ENCODE measurements around the gene GPR146.

Gene GPR146

DNA sequence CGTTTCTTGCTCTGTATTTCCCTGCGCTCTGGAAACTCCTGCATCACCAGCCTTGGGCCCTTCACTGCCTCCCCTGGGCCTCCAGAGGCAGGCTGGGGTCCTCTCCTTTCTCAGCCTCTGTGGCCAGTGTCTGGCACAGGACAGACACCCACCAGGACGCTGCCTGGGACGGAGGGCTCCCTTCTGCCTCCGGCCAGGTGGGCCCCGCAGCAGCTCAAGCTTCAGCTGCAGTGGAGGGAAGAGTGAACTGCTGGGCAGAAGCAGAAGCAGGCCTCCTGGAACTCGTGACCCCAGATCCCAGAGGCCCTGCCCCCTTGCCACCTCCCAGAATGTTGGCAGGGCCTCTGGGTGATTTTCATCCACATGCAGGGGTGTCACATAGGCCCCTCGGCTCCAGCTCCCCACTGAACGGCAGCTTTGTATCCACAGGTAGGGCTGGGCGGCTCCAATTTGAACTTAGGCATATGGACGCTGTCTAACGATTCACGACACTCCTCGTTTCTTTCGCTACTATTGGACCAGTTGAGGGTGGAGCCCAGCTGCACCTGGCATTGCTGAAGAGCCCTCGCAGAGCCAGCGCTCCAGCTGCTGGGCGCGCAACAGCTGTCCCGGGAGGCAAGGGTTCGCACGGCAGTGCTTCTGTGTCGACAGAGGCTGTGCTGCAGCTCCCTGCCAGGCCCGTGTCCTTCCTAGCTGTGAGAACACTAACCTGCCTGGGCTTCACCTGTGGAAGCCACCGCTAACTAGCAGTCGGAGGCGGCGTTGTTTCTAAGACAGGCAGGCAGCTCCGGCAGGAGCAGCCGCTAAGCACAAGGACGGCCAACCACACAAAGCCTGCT lies 18.4 kb upstream of the GPR146 start:
- Histone ChIP-seq H3K14ac (ENCODE audit: low read length in 2 of 2) (no peak overlapping the region), H3K79me1 (replicated peaks; ENCODE audit: low read length, poor library complexity, severe bottlenecking) (peaks cover 60% of the 10 kb centered on the region), H3K4ac (ENCODE audit: low read depth in 1 of 2, low read length in 2 of 2) (no peak overlapping the region), H2BK15ac (ENCODE audit: low read depth, poor library complexity, severe bottlenecking) (no peak overlapping the region), H3K18ac (ENCODE audit: low read depth in 1 of 2, low read length in 2 of 2) (no peak overlapping the region), H2AK5ac (ENCODE audit: low read length, severe bottlenecking) (no peak overlapping the region), H2BK120ac (ENCODE audit: low read depth, low read length) (no peak overlapping the region), H3K27me3 (ENCODE audit: control insufficient read depth in 1 of 2, insufficient read depth in 1 of 2, low read length in 2 of 2) (no peaks in the 10 kb centered on the region), H3K9me3 (ENCODE audit: control insufficient read depth, low read length) (no peaks in the 10 kb centered on the region), H2BK5ac (ENCODE audit: low read depth, low read length, poor library complexity, severe bottlenecking) (no peak overlapping the region), H4K8ac (ENCODE audit: low read length) (no peak overlapping the region), H3K4me1 (ENCODE audit: control insufficient read depth, insufficient read depth, low read depth, low read length) (peaks cover 27% of the 10 kb centered on the region), H2BK12ac (ENCODE audit: low read length in 2 of 2) (no peak overlapping the region), H3K27ac (ENCODE audit: low read length, poor library complexity, severe bottlenecking) (no peak overlapping the region), H3K36me3 (ENCODE audit: control insufficient read depth in 1 of 2, insufficient read depth in 2 of 2, low read depth in 1 of 2, low read length in 2 of 2) (peaks cover 17 to 54% of the 10 kb centered on the region in 2 experiments), H3K9ac (ENCODE audit: low read length) (no peak overlapping the region), H3K4me2 (ENCODE audit: low read length, poor library complexity, severe bottlenecking) (no peak overlapping the region), H2AFZ (ENCODE audit: low read depth, low read length) (no peak overlapping the region), H4K91ac (ENCODE audit: low read length) (no peak overlapping the region), H3K23ac (ENCODE audit: low read length in 2 of 2) (no peak overlapping the region), H3K4me3 (ENCODE audit: insufficient read depth in 1 of 2, low read depth in 1 of 2, low read length in 2 of 2) (no peak overlapping the region)
- DNase-seq: no peak
- 94% methylated on average over 31 of the region's 31 CpGs for WGBS

DNA sequence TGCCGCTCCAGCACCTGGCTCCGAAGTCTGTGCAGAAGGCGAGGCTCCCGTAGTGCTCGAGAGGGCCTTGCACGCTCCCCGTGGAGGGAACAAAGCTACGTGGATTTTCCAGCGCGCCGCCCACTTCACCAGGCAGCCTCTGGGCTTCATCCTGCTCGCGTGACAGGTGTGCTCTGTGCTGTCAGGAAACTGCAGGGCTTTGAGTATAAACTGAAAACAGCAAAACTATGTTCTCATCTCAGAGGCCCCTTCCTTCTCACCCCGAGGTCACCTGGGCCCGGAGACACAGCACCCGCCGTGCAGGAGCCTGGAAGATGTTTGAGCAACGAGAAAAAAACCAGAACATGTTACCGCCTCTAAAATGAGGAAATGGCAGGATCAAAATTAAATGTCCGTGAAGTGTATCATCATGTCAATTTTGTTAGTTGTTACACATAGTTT lies 17.6 kb upstream of the GPR146 start:
- H3K4me2 ChIP-seq (ENCODE audit: low read length, poor library complexity, severe bottlenecking): no peak overlapping the region

DNA sequence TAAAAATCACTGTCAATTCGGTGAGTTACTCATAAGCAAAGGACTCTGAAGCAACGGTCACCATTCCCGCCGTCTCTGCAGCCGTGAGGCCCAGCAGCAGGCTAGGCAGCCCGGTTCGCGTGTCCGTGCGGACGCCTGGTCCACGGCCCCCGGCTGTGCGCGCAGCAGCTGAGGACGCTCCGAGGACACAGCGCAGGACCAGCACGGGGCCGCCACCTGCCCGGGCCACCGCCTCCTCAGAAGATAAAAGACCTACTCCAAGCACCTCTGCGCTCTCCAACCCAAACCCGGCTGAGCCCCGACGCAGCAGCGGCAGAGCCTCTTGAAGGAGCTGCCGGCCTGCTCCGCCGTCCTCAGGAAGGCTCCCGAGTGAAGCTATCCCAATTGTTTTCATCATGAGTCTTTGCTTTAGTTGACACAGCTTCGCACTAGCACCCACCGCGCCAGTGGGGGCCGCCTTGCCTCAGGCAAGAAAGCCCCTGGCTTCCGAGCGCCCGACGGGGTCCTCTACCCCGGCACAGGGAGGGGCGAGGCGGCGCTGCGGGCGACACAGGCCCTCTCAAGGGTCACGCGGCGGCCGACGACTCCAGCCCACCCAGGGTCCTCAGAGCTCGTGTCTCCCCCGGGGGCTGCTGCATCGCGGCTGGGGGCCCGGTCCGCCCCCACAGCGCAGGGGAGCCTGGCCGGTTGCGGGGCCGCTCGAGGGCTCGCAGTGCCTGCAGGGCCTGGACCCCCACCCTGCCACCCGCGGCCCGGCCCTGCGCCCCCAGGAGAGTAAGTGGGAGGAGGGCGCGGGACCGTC lies 16.9 kb upstream of the GPR146 start:
- H3K4me2 ChIP-seq (ENCODE audit: low read length, poor library complexity, severe bottlenecking): peak overlapping the region; percentile 95
- no peak overlapping the region for H4K91ac ChIP-seq (ENCODE audit: low read length)
- peak overlapping the region; percentile 20 for H2AFZ ChIP-seq (ENCODE audit: low read depth, low read length)
- no peaks in the 10 kb centered on the region for H3K27me3 ChIP-seq (ENCODE audit: control insufficient read depth in 1 of 2, insufficient read depth in 1 of 2, low read length in 2 of 2)
- H3K4ac ChIP-seq (ENCODE audit: low read depth in 1 of 2, low read length in 2 of 2): peak overlapping the region in 1 of 2 experiments; percentile 64
- H3K14ac ChIP-seq (ENCODE audit: low read length in 2 of 2): peak overlapping the region in 1 of 2 experiments; percentile 68
- peak overlapping the region; percentile 83 for H2BK120ac ChIP-seq (ENCODE audit: low read depth, low read length)
- no peak overlapping the region for H3K27ac ChIP-seq (ENCODE audit: low read length, poor library complexity, severe bottlenecking)
- peaks cover 27% of the 10 kb centered on the region for H3K4me1 ChIP-seq (ENCODE audit: control insufficient read depth, insufficient read depth, low read depth, low read length)
- H2AK5ac ChIP-seq (ENCODE audit: low read length, severe bottlenecking): no peak overlapping the region
- H3K9ac ChIP-seq (ENCODE audit: low read length): peak overlapping the region; percentile 91
- peaks cover 54% of the 10 kb centered on the region for H3K79me1 ChIP-seq (replicated peaks; ENCODE audit: low read length, poor library complexity, severe bottlenecking)
- DNase-seq: peak; percentile 56
- WGBS: 26% methylated on average over 50 of the region's 69 CpGs
- no peak overlapping the region for H2BK5ac ChIP-seq (ENCODE audit: low read depth, low read length, poor library complexity, severe bottlenecking)
- H2BK12ac ChIP-seq (ENCODE audit: low read length in 2 of 2): peak overlapping the region in 1 of 2 experiments; percentile 37
- H3K23ac ChIP-seq (ENCODE audit: low read length in 2 of 2): peak overlapping the region; percentile 54 to 73
- H4K8ac ChIP-seq (ENCODE audit: low read length): no peak overlapping the region
- H3K36me3 ChIP-seq (ENCODE audit: control insufficient read depth in 1 of 2, insufficient read depth in 2 of 2, low read depth in 1 of 2, low read length in 2 of 2): peaks cover 15 to 43% of the 10 kb centered on the region in 2 experiments
- H3K9me3 ChIP-seq (ENCODE audit: control insufficient read depth, low read length): no peaks in the 10 kb centered on the region
- H3K4me3 ChIP-seq (ENCODE audit: insufficient read depth in 1 of 2, low read depth in 1 of 2, low read length in 2 of 2): peak overlapping the region; percentile 78 to 80
- peak overlapping the region; percentile 55 to 89 for H3K18ac ChIP-seq (ENCODE audit: low read depth in 1 of 2, low read length in 2 of 2)
- H2BK15ac ChIP-seq (ENCODE audit: low read depth, poor library complexity, severe bottlenecking): no peak overlapping the region

More for the DNA sequence above, 17.6 kb upstream of the GPR146 start:
- Histone ChIP-seq H3K36me3 (ENCODE audit: control insufficient read depth in 1 of 2, insufficient read depth in 2 of 2, low read depth in 1 of 2, low read length in 2 of 2) (peaks cover 15 to 47% of the 10 kb centered on the region in 2 experiments), H3K4me3 (ENCODE audit: insufficient read depth in 1 of 2, low read depth in 1 of 2, low read length in 2 of 2) (peak overlapping the region in 1 of 2 experiments; percentile 80), H3K79me1 (replicated peaks; ENCODE audit: low read length, poor library complexity, severe bottlenecking) (peaks cover 55% of the 10 kb centered on the region), H3K9ac (ENCODE audit: low read length) (peak overlapping the region; percentile 91), H3K4ac (ENCODE audit: low read depth in 1 of 2, low read length in 2 of 2) (no peak overlapping the region), H3K23ac (ENCODE audit: low read length in 2 of 2) (no peak overlapping the region), H3K9me3 (ENCODE audit: control insufficient read depth, low read length) (no peaks in the 10 kb centered on the region), H3K27ac (ENCODE audit: low read length, poor library complexity, severe bottlenecking) (no peak overlapping the region), H3K14ac (ENCODE audit: low read length in 2 of 2) (no peak overlapping the region), H4K91ac (ENCODE audit: low read length) (no peak overlapping the region), H3K27me3 (ENCODE audit: control insufficient read depth in 1 of 2, insufficient read depth in 1 of 2, low read length in 2 of 2) (no peaks in the 10 kb centered on the region), H4K8ac (ENCODE audit: low read length) (no peak overlapping the region), H3K4me1 (ENCODE audit: control insufficient read depth, insufficient read depth, low read depth, low read length) (peaks cover 27% of the 10 kb centered on the region), H2BK120ac (ENCODE audit: low read depth, low read length) (no peak overlapping the region), H2AK5ac (ENCODE audit: low read length, severe bottlenecking) (no peak overlapping the region), H2BK12ac (ENCODE audit: low read length in 2 of 2) (no peak overlapping the region), H2AFZ (ENCODE audit: low read depth, low read length) (no peak overlapping the region), H2BK5ac (ENCODE audit: low read depth, low read length, poor library complexity, severe bottlenecking) (no peak overlapping the region), H2BK15ac (ENCODE audit: low read depth, poor library complexity, severe bottlenecking) (no peak overlapping the region), H3K18ac (ENCODE audit: low read depth in 1 of 2, low read length in 2 of 2) (no peak overlapping the region)
- WGBS: 92% methylated on average over 19 of the region's 20 CpGs
- no peak for DNase-seq
